WI38 (cell line): ENCODE results near the gene PDK3.

ENCODE experiments used
- H3K4me3 ChIP-seq: 2 replicates; pipeline ENCODE4 v1.5.1; 2011; ENCODE audit warnings: low read depth, mild to moderate bottlenecking, control low read depth, low read length
- CTCF ChIP-seq: IDR thresholded peaks from 2 replicates; pipeline ENCODE4 v1.5.1; 2012; ENCODE audit warnings: low read depth, mild to moderate bottlenecking, control low read depth, low read length

Gene PDK3

DNA sequence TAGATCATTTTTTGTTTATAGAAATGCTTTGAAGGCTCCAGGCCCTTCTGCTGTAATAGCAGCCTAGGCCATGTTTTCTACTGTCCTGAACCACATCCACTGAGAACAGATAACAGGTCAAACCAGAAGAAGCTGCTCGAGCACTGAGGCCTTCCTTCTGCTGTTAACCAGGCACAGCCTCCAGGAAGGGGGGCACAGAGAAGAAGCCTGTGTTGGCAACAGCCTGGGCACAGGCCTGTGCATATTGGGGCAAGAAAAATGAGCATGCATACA is 37.4 kb upstream of the PDK3 start:
- H3K4me3 ChIP-seq = no peak overlapping the region
- TF ChIP-seq CTCF = no peak

DNA sequence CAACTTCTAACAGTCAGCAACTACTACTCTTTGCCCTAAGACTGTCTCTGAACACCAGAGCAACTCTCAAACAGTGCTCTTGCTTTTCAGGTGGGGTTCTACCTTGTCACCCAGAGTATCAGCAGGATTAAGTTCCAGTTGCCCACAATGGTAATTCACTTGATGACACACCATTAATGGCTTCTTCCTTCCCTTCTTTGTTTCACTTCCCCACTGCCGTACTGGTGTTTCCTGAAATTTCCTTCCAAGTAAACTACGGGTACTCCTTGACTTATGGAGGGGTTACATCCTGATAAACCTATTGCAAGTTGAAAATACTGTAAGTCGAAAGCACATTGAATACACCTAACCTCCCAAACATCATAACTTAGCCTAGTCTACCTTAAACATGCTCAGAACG is 36.6 kb upstream of the PDK3 start:
- no peak overlapping the region for H3K4me3 ChIP-seq
- no peak for TF ChIP-seq CTCF

DNA sequence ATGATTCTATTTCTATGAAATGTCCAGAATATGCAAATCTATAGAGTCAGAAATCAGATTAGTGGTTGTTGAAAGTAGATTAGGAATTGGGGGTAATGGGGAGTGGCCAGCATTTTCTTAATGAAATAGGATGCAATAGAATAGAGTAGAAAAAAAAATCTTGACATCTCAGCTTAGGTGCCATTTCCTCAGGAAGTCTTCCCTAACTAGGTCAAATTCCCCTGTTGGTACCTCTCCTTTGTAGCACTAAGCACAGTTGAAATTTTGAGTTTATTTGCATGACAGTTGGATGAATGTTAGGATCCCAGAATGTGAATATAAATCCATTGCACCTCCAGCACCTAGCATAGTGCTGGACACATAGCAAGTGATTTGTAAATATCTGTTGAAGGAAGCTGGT is 30.0 kb upstream of the PDK3 start:
- no peak overlapping the region for H3K4me3 ChIP-seq
- no peak for TF ChIP-seq CTCF

DNA sequence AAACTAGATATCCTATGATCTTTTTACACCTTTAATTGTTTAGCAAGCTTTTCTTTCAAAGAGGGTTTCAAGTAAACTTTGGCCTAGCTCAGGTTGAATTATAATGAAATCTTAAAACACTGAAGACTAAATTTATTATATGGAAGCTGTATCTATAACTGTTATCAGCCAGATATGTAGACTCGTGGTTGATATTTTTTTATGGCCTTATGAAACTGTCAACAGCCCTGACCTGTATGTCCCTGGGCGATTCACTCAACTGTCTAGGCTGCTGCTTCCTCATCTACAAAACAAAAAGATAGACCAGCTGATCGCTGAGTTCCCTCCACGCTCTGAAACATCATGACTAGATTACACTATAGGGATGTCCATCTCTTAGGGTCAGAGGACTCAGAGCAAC is 21.2 kb upstream of the PDK3 start:
- TF ChIP-seq CTCF = no peak
- no peak overlapping the region for H3K4me3 ChIP-seq

GRCh38 chrX:24444645-24445044 is 20.4 kb upstream of the PDK3 start:
- no peak overlapping the region for H3K4me3 ChIP-seq
- TF ChIP-seq CTCF = no peak

GRCh38 chrX:24448762-24449250 is 16.3 kb upstream of the PDK3 start:
- no peak overlapping the region for H3K4me3 ChIP-seq
- TF ChIP-seq CTCF = no peak

GRCh38 chrX:24463077-24463476 is 2.0 kb upstream of the PDK3 start:
- no peak for TF ChIP-seq CTCF
- H3K4me3 ChIP-seq = no peak overlapping the region
